Measurements from ENCODE around the gene FOXRED1.

The FOXRED1 gene

DNA sequence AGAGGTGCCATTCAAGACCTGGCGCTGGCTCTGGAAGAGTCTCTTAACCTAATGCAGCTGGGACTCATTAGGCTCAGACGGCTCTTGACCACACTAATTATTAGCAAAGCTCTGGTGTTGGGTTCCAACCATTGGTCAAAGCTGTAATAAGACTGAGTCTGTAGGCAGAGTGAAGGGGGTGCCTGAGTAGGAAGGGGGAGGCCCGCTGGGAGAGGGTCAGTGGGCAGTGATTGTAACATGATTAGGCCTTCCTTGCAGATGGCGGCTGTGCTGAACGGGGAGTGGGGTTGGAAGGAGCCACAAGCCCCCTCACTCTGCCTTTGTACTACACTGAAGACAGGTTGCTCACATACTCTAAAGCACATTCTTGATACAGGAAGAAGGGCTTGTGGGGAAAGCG lies 5.5 kb upstream of the FOXRED1 start:
- TF ChIP-seq EZH2 (IDR thresholded peaks at IDR 0.05; ENCODE audit: borderline replicate concordance, low read depth, low read length, severe bottlenecking) = no peak
- TF ChIP-seq, protein P1, sequence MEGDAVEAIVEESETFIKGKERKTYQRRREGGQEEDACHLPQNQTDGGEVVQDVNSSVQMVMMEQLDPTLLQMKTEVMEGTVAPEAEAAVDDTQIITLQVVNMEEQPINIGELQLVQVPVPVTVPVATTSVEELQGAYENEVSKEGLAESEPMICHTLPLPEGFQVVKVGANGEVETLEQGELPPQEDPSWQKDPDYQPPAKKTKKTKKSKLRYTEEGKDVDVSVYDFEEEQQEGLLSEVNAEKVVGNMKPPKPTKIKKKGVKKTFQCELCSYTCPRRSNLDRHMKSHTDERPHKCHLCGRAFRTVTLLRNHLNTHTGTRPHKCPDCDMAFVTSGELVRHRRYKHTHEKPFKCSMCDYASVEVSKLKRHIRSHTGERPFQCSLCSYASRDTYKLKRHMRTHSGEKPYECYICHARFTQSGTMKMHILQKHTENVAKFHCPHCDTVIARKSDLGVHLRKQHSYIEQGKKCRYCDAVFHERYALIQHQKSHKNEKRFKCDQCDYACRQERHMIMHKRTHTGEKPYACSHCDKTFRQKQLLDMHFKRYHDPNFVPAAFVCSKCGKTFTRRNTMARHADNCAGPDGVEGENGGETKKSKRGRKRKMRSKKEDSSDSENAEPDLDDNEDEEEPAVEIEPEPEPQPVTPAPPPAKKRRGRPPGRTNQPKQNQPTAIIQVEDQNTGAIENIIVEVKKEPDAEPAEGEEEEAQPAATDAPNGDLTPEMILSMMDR (IDR thresholded peaks at IDR 0.05; ENCODE audit: borderline replicate concordance, extremely low read depth, low read length, poor library complexity, severe bottlenecking) = no peak
- Histone ChIP-seq H3K4me1 (ENCODE audit: insufficient read depth, low read length) (peaks cover 19% of the 10 kb centered on the region), H3K9me3 (ENCODE audit: insufficient read depth, low read length, severe bottlenecking) (no peaks in the 10 kb centered on the region), H3K4me3 (ENCODE audit: low read depth in 1 of 2, low read length in 2 of 2) (no peak overlapping the region), H4K20me1 (ENCODE audit: insufficient read depth, low read length) (peaks cover 4% of the 10 kb centered on the region; the same call in 1 of the 2 replicates), H3K4me2 (ENCODE audit: insufficient read depth, low read length) (no peak overlapping the region), H3K79me2 (ENCODE audit: insufficient read depth, low read length) (peaks cover 28% of the 10 kb centered on the region), H3K36me3 (ENCODE audit: insufficient read depth, low read length) (peaks cover 61% of the 10 kb centered on the region), H3K27me3 (ENCODE audit: insufficient read depth, low read length, poor library complexity) (no peaks in the 10 kb centered on the region), H3K9ac (ENCODE audit: low read depth, low read length) (no peak overlapping the region), H2AFZ (ENCODE audit: low read depth, low read length) (no peak overlapping the region), H3K27ac (ENCODE audit: low read length) (no peak overlapping the region)
- ATAC-seq (ENCODE audit: insufficient read depth, low read depth) = no peak
- no peak for DNase-seq

DNA sequence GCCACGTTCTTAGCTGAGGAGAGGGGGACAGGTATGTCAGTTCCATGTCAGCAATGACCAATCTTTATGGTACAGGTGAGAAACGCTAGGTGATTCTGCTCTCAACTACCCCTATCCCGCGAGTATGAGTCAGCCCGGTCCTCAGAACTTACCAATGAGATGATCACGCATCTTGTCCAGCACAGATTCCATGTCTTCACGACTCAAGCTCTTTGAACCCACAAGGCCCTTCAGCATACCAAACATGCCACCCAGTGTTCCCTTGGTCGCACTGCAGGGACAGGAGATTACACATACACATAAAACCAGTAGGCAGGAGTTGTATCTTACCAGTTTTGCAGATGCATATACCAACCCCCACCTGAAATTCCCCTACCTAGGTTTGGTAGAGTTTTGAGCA lies 3.1 kb upstream of the FOXRED1 start:
- Histone ChIP-seq H3K4me1 (ENCODE audit: insufficient read depth, low read length) (peaks cover 34% of the 10 kb centered on the region), H2AFZ (ENCODE audit: low read depth, low read length) (no peak overlapping the region), H3K9ac (ENCODE audit: low read depth, low read length) (no peak overlapping the region), H4K20me1 (ENCODE audit: insufficient read depth, low read length) (peaks cover 4% of the 10 kb centered on the region; the same call in 1 of the 2 replicates), H3K9me3 (ENCODE audit: insufficient read depth, low read length, severe bottlenecking) (no peaks in the 10 kb centered on the region), H3K4me3 (ENCODE audit: low read depth in 1 of 2, low read length in 2 of 2) (no peak overlapping the region), H3K36me3 (ENCODE audit: insufficient read depth, low read length) (peaks cover 64% of the 10 kb centered on the region), H3K27me3 (ENCODE audit: insufficient read depth, low read length, poor library complexity) (no peaks in the 10 kb centered on the region), H3K4me2 (ENCODE audit: insufficient read depth, low read length) (no peak overlapping the region), H3K79me2 (ENCODE audit: insufficient read depth, low read length) (peaks cover 48% of the 10 kb centered on the region), H3K27ac (ENCODE audit: low read length) (no peak overlapping the region)
- DNase-seq (no peak), ATAC-seq (ENCODE audit: insufficient read depth, low read depth) (no peak)
- no peak for TF ChIP-seq EZH2 (IDR thresholded peaks at IDR 0.05; ENCODE audit: borderline replicate concordance, low read depth, low read length, severe bottlenecking)
- TF ChIP-seq, protein P1 (IDR thresholded peaks at IDR 0.05; ENCODE audit: borderline replicate concordance, extremely low read depth, low read length, poor library complexity, severe bottlenecking) = peak; percentile 41

DNA sequence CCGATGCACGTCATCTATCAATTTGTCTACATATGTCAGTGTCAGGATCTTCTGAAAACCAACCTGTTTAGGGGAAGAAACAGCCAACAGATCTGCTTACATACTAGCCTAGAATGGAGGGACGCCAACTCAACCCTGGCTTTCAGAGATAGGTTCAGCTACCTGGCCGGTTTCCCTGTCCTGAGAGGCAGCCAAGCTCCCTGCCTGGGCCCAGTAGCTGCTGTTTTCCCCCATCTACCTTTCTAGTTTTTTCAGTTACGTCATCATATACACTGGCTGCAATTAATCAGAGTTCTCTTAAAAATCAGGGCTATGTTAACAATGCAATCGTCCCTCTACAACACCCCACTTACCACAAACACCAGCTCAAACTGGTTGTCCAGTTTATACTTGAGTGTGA lies 1.3 kb upstream of the FOXRED1 start:
- Histone ChIP-seq H3K79me2 (ENCODE audit: insufficient read depth, low read length) (peaks cover 54% of the 10 kb centered on the region), H3K9ac (ENCODE audit: low read depth, low read length) (peak overlapping the region; percentile 82), H3K4me2 (ENCODE audit: insufficient read depth, low read length) (peak overlapping the region; percentile 73), H2AFZ (ENCODE audit: low read depth, low read length) (no peak overlapping the region), H3K27me3 (ENCODE audit: insufficient read depth, low read length, poor library complexity) (no peaks in the 10 kb centered on the region), H3K4me3 (ENCODE audit: low read depth in 1 of 2, low read length in 2 of 2) (peak overlapping the region; percentile 82 to 83), H3K4me1 (ENCODE audit: insufficient read depth, low read length) (peaks cover 41% of the 10 kb centered on the region), H3K27ac (ENCODE audit: low read length) (peak overlapping the region; percentile 94), H3K36me3 (ENCODE audit: insufficient read depth, low read length) (peaks cover 69% of the 10 kb centered on the region), H3K9me3 (ENCODE audit: insufficient read depth, low read length, severe bottlenecking) (no peaks in the 10 kb centered on the region), H4K20me1 (ENCODE audit: insufficient read depth, low read length) (peaks cover 4% of the 10 kb centered on the region; the same call in 1 of the 2 replicates)
- DNase-seq (no peak), ATAC-seq (ENCODE audit: insufficient read depth, low read depth) (no peak)
- TF ChIP-seq, protein P1 (IDR thresholded peaks at IDR 0.05; ENCODE audit: borderline replicate concordance, extremely low read depth, low read length, poor library complexity, severe bottlenecking) = no peak
- TF ChIP-seq EZH2 (IDR thresholded peaks at IDR 0.05; ENCODE audit: borderline replicate concordance, low read depth, low read length, severe bottlenecking) = no peak

DNA sequence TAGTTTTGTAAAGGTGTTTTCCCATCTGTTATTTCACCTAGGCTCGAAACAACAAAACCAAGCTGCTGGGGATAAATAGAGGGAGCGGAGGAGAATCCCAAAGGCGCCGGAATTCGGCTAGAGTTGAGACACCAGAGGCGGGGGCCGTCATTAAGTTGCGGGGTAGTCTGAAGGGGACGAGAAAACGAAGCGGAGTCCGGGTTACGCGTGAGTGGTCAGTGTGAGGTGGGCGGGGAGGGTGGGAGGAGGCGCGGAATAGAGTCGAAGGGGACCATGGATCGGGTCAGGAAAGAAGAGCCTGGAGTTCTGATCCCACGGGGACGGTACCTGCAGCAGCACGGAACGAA lies 620 bp upstream of the FOXRED1 start:
- Histone ChIP-seq H3K36me3 (ENCODE audit: insufficient read depth, low read length) (peaks cover 69% of the 10 kb centered on the region), H3K27me3 (ENCODE audit: insufficient read depth, low read length, poor library complexity) (no peaks in the 10 kb centered on the region), H3K4me3 (ENCODE audit: low read depth in 1 of 2, low read length in 2 of 2) (peak overlapping the region; percentile 82 to 83), H3K9ac (ENCODE audit: low read depth, low read length) (peak overlapping the region; percentile 82), H3K9me3 (ENCODE audit: insufficient read depth, low read length, severe bottlenecking) (no peaks in the 10 kb centered on the region), H3K4me2 (ENCODE audit: insufficient read depth, low read length) (peak overlapping the region; percentile 73), H3K27ac (ENCODE audit: low read length) (peak overlapping the region; percentile 94), H4K20me1 (ENCODE audit: insufficient read depth, low read length) (peaks cover 4% of the 10 kb centered on the region; the same call in 1 of the 2 replicates), H2AFZ (ENCODE audit: low read depth, low read length) (peak overlapping the region; percentile 91), H3K4me1 (ENCODE audit: insufficient read depth, low read length) (peaks cover 41% of the 10 kb centered on the region), H3K79me2 (ENCODE audit: insufficient read depth, low read length) (peaks cover 54% of the 10 kb centered on the region)
- ATAC-seq (ENCODE audit: insufficient read depth, low read depth) = no peak; the same call in 1 of the 3 replicates
- DNase-seq = no peak
- TF ChIP-seq, protein P1 (IDR thresholded peaks at IDR 0.05; ENCODE audit: borderline replicate concordance, extremely low read depth, low read length, poor library complexity, severe bottlenecking) = no peak
- no peak for TF ChIP-seq EZH2 (IDR thresholded peaks at IDR 0.05; ENCODE audit: borderline replicate concordance, low read depth, low read length, severe bottlenecking)
